ENCODE data around the gene PDIA6.

- no peak for TF ChIP-seq ARNTL (CRISPR knock-in tag; IDR thresholded peaks at IDR 0.05; ENCODE audit: borderline replicate concordance, low read depth)
- no peak for TF ChIP-seq ZNF8 (CRISPR knock-in tag; IDR thresholded peaks at IDR 0.05)
- TF ChIP-seq ZC3H10 (CRISPR knock-in tag; IDR thresholded peaks at IDR 0.05) = no peak
Observed at GRCh38 chr2:10826026-10826425, 13.4 kb upstream of the PDIA6 start.

Measured in SK-N-SH treated with all-trans-retinoic acid at 6 μM for 48 hours (cell line).